GM23248 (cell line): ENCODE results near the gene RGS9.
"Not testable (repeated sequence)": the region's sequence is repeated elsewhere in the genome, so short reads cannot be mapped to it uniquely, and the experiment has no call there.

ENCODE experiments used
- EZH2 ChIP-seq: fragments of 200-600 bp; sonication (generic); IDR thresholded peaks from 2 replicates; pipeline ENCODE4 v1.6.1; 2018; ENCODE audit warnings: antibody characterized with exemption, mild to moderate bottlenecking; ENCODE audit not compliant: insufficient read depth, poor library complexity, severe bottlenecking
- EZH2phosphoT487 ChIP-seq: fragments of 200-600 bp; sonication (generic); IDR thresholded peaks from 2 replicates; pipeline ENCODE4 v1.6.1; 2018; ENCODE audit warnings: antibody characterized with exemption, moderate library complexity, mild to moderate bottlenecking, low read depth; ENCODE audit not compliant: insufficient read depth

DNA sequence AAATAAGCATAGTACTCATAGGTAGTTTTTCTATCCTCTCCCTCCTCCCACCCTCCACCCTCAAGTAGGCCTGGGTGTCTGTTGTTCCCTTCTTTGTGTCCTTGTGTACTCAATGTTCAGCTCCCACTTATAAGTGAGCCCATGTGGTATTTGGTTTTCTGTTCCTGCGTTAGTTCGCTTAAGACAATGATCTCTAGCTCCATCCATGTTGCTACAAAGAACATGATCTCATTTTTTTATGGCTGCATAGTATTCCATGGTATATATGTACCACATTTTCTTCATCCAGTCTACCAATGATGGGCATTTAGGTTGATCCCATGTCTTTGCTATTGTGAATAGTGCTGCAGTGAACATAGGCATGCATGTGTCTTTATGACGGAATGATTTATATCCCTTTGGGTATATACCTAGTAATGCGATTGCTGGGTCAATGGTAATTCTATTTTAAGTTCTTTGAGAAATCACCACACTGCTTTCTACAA is 43.6 kb downstream of the RGS9 start:
- not testable (repeated sequence) for TF ChIP-seq EZH2phosphoT487, EZH2
